Islet of Langerhans (tissue), 1 donor: ENCODE measurements around the gene DBH.

Experiments
- FAIRE-seq: peaks from one replicate; lab custom pipeline; 2011; peaks lifted over from hg19 to GRCh38; lab: Jason Lieb, UNC

DBH gene

GRCh38 chr9:133643978-133644760 lies 8.0 kb downstream of the DBH start:
- FAIRE-seq: no peak

- no peak for FAIRE-seq
Measured at GRCh38 chr9:133645021-133645765, 9.0 kb downstream of the DBH start.

GRCh38 chr9:133647148-133647547 lies 11.0 kb downstream of the DBH start:
- no peak for FAIRE-seq

GRCh38 chr9:133647765-133648469 lies 11.8 kb downstream of the DBH start:
- FAIRE-seq: no peak

- FAIRE-seq: no peak
Measured at GRCh38 chr9:133649194-133649593, 13.0 kb downstream of the DBH start.

GRCh38 chr9:133650026-133650425 lies 13.9 kb downstream of the DBH start:
- FAIRE-seq: no peak

- no peak for FAIRE-seq
Measured at GRCh38 chr9:133653638-133654037, 17.5 kb downstream of the DBH start.

GRCh38 chr9:133654736-133655657 lies 18.8 kb downstream of the DBH start:
- no peak for FAIRE-seq

GRCh38 chr9:133655701-133656100 lies 19.5 kb downstream of the DBH start:
- no peak for FAIRE-seq

GRCh38 chr9:133656211-133657119 lies 20.3 kb downstream of the DBH start:
- no peak for FAIRE-seq

GRCh38 chr9:133657120-133657661 lies 21.0 kb downstream of the DBH start:
- no peak for FAIRE-seq

- FAIRE-seq: no peak
Measured at GRCh38 chr9:133658442-133659431, 22.6 kb downstream of the DBH start.

GRCh38 chr9:133659516-133659915 lies 23.4 kb downstream of the DBH start:
- FAIRE-seq: no peak

- no peak for FAIRE-seq
Measured at GRCh38 chr9:133661846-133662540, 25.8 kb downstream of the DBH start.

GRCh38 chr9:133664173-133665050 lies 28.2 kb downstream of the DBH start:
- FAIRE-seq: no peak

- no peak for FAIRE-seq
Measured at GRCh38 chr9:133665096-133665495, 28.9 kb downstream of the DBH start.

- no peak for FAIRE-seq
Measured at GRCh38 chr9:133665535-133665934, 29.4 kb downstream of the DBH start.

GRCh38 chr9:133666387-133666786 lies 30.2 kb downstream of the DBH start:
- FAIRE-seq: no peak
